GM12872 (cell line): ENCODE results near the gene VPS25.

Source experiments
- TF ChIP-seq, protein P1 (sequence below): IDR thresholded peaks from 3 replicates; pipeline ENCODE4 v1.5.1; 2011; ENCODE audit warnings: low read depth, mild to moderate bottlenecking, low read length, moderate library complexity; ENCODE audit not compliant: insufficient read depth

VPS25 gene

DNA sequence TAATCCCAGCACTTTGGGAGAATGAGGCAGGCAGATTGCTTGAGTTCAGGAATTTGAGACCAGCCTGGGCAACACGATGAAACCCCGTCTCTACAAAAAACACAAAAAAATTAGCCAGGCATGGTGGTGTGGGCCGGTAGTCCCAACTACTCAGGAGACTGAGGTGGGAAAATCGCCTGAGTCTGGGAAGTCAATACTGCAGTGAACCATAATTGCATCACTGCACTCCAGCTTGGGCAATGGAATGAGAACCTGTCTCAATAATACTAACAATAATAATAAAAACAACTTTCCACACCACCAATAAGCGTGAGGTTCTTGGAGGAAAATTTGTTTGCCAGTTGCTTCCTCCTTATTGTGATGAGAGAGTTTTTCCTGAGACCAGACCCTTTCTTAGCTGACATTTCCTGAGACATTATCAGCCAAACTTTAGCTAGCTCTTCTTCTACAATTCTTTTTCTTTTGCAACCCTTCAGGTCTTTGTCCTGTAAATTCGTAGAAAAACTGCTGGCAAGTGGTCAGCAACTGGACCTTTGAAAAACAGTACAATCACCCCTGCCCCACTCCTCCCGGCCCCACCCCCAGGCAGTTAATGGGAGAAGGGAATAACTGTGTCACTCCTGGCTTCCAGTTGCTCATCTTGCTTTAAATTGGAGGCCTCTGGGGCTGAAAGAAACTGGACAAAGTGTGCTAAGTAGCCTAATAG is 24.9 kb upstream of the VPS25 start:
- TF ChIP-seq, protein P1, sequence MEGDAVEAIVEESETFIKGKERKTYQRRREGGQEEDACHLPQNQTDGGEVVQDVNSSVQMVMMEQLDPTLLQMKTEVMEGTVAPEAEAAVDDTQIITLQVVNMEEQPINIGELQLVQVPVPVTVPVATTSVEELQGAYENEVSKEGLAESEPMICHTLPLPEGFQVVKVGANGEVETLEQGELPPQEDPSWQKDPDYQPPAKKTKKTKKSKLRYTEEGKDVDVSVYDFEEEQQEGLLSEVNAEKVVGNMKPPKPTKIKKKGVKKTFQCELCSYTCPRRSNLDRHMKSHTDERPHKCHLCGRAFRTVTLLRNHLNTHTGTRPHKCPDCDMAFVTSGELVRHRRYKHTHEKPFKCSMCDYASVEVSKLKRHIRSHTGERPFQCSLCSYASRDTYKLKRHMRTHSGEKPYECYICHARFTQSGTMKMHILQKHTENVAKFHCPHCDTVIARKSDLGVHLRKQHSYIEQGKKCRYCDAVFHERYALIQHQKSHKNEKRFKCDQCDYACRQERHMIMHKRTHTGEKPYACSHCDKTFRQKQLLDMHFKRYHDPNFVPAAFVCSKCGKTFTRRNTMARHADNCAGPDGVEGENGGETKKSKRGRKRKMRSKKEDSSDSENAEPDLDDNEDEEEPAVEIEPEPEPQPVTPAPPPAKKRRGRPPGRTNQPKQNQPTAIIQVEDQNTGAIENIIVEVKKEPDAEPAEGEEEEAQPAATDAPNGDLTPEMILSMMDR = no peak

- TF ChIP-seq, protein P1 = no peak
Measured at GRCh38 chr17:42748908-42749798, 24.1 kb upstream of the VPS25 start.

DNA sequence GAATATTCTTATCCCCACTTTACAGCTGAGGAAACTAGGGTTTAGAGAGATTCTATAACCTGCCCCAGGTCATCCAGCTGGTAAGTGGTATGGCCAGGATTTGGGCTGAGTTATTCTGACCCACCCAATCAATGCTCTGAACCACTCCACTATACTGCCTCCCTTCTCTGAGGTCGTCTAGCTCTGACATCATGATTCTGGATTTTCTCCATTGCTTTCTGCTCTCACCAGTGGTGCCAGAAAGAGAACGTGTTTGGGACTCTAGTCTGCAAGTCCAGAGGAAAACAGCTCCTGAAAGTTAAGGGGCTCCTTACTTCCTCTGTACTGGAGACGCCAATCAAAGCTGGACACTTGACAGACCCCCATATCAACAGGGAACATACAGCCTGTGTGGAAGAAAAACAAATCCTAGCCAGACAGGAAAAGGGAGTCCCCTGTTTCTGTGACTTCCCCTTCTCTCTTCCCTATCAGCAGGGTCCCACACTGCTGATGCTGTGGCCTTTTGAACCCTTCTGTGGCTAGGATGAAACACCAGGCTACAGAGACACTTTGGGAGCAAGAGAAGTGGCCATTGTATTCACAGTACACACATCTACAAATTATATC is 22.4 kb upstream of the VPS25 start:
- TF ChIP-seq, protein P1 = no peak

GRCh38 chr17:42751628-42752027 is 21.6 kb upstream of the VPS25 start:
- TF ChIP-seq, protein P1 = no peak

GRCh38 chr17:42754782-42755181 is 18.5 kb upstream of the VPS25 start:
- TF ChIP-seq, protein P1 = no peak

- TF ChIP-seq, protein P1 = no peak
Measured at GRCh38 chr17:42759982-42760651, 13.1 kb upstream of the VPS25 start.
